HG03159 (cell line): ENCODE results near the gene PARD3B.

Experiments
- ATAC-seq: cut with Tn5 transposase; IDR thresholded peaks from one replicate; pipeline ENCODE4 v1.9.1; 2021; ENCODE audit warnings: mild to moderate bottlenecking, moderate library complexity; ENCODE audit not compliant: unreplicated experiment

The PARD3B gene

DNA sequence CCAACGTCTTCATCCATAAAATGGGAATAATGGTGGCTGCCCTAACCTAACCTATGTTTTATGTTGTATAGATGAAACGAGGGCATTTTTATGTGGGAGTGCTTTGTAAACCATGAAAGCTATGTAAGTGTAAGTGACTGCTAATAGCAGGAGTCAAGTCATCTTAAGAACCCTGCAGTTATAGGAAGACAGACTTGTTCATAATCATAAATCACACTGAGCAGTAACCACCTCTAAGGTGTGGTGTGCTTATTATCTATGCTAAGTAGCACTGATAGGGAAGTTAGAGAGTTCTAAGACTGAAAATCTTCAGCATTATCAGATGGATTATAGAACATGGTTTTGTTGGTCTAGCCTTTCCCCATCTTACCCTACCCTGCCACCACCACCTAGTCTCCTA lies 1112.8 kb downstream of the PARD3B start:
- ATAC-seq = no peak

DNA sequence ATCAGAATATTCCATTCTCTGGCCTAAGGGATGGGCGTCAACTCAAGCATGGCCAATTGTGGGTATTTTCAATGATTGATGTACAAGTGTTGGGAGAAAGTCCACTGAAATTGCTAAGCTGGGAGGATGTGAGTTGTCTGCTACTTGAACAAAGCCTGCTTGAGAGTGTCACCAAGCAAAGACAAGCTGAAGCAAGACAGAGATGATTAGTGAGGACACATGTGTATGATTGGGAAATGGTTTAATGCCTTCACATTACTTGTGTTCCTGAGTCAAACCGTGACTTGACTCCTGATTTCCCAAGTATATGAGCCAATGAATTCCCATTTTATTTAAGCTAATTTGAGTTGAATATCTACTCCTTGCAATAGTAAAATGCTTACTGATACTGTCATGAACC lies 1113.3 kb downstream of the PARD3B start:
- ATAC-seq = no peak

DNA sequence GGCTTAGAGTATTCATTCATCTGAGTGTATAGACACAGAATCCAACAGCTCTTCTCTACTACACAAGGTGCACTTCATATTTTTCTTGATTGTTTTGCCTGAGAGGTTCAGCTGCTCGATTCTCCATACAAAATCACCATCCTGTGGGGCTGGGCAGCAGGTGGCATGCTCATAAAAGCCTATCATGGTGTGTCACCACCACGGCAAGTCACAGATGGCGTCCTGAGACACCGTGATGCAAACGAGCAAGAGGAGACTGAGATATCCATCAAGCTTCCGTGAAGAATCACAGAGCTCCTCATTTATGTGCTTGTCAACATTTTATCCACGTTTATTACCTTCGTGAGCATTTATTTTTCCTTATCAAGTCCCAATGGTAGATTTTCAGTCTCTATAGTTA lies 1114.6 kb downstream of the PARD3B start:
- ATAC-seq = no peak

DNA sequence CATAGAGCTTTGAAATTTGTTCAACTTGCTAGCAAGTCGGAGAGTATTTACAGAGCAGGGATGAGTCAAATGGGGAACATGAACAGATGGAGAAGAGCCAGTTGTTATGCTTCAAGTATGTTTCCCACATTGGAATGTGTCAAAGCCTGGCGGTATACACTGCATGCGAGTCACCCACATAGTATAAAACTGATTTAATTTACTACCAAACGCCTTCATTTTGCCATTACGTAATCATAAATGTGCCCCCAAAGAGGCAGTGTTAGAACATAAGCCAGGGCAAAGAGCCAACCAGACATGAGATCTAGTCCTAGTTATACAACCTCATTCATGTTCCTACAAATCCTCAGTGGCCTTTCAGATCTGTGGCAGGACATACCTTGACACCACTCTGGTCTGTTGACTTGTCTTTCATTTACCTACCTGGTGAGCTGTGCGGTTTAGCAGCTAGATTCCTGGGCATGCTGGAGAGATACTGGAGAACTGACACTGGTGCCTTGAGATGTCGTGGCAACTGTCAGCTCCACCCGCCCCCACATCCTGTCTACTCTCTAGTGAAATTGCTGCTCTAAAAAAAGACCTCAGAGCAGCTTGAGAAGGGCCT lies 1115.3 kb downstream of the PARD3B start:
- ATAC-seq = peak; percentile 81

DNA sequence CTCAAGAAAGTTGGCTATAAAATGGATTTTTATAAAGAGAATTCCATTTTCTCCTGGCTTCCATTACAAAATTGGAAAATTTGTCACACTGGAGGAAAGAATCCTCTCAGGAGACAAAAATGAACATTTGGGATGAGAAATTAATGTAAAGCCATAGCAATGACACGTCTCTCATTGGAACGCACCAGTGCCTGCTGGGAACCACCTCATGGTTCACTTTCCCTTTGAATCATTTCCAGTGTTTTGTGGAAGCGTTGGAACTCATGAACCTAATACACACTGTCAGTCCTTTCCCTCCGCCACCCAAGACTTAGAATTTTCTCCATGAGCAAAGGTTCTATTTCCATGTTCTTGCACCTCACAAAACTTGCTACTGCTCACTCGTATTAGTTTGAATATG lies 1116.0 kb downstream of the PARD3B start:
- no peak for ATAC-seq

DNA sequence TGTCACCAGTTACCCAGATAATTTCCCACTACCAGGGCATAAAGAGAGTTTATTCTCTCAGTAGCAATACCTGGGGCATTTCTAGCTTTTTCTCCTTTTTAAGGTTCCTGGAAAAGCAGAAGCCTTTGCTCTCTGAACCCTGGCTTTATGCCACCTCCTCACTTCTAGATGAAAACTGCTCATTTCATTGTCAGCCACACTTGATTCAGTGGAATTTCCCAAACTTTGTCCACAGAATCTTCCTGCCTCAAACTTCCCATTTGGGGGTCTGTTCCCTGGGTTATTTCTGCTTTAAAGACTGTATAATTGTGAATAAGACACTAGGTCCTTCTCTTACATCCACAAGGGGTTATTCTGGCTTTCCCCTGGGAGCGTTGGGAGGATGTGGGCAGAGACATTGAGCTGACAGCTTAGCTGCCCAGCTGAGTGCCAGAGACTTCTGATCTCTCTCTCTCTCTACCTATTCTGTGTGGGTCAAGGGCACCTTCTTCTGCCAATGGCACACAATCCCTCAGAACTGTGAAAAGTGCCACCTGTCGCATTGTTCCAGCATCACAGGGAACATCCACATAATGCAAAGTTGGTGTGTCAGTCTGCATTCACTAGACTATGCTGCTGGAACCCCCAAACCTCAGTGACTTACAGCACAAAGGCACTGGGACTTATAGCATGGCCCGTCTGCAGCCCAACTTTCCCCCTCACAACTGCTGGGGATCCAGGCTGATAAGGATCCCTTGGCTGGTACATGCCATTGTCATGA lies 1117.1 kb downstream of the PARD3B start:
- no peak for ATAC-seq

DNA sequence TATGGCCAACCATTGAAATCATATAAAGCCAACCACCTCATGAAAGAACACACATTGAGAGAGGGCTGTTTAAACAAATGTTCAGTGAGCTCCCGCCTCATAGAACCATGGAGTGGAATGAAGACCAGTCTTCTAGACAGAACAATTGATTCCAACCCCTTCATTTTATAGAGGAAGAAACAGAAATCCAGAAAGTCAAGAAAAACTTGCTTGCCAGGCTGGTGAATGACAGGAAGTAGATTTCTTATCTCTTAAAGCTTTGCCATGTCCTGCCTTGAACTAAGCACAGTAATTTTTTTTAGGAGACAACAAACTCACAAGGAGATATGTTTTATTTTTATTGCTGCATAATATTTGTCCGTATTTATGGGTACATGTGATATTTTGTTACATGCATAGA lies 1120.5 kb downstream of the PARD3B start:
- ATAC-seq = no peak
